Mammary microvascular endothelial cell (primary cell): ENCODE measurements around the gene RAD51D. TPM values are rescaled to one million over a fixed set of nuclear protein-coding genes. Genes with fewer than 3 reads are reported as not detected.

Source experiments
- total RNA-seq: library from RNA; depleted of rRNA; stranded (reverse); fragments of >200 nt; gene quantifications from 2 replicates; pipeline ENCODE4 v1.2.3, GENCODE V29; 2015

Gene RAD51D
- total RNA-seq, result 10.5 and 16.7 TPM in 2 replicates

DNA sequence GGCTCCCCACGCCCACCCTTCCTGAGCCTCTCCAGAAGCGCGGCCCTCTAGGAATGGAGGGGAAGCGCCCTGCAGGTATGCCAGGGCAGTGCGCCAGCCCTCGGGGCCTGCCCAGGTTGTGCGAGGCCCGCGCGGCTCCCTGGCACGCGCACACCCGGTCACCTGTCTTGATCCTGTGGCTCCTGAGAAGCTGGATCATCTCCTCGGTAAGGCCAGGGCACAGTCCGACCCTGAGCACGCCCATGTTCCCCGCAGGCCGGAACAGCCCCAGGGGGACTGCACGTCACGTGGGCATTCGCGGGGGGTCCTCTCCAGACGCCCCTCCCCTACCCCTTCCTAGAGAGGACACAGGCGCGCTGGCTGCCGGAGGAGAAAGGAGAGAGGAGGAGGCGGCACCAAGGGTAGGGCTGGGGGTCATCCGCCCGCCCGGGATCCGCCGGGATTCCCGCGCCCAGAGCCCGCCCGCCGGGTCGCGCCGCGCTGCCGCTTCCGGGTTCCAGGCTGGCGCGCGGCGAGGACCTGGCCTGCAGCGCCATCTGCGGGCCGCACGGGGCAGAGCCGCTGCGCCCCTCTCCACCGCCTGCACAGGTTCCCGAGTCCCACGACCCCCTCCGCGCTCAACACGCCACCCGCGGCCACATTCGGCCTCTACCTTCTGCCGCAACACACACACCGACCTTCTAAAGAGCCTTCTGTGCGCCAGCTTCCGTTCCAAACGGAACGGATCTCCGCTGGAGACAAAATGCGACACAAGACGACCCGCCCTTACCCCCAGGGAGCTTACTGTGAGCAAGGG lies at the start of gene RAD51D:
Gene RAD51D (minus strand): TSS at position 491 of the 796 bp plus-strand sequence. CDS start 247 bp downstream, at position 244.

DNA sequence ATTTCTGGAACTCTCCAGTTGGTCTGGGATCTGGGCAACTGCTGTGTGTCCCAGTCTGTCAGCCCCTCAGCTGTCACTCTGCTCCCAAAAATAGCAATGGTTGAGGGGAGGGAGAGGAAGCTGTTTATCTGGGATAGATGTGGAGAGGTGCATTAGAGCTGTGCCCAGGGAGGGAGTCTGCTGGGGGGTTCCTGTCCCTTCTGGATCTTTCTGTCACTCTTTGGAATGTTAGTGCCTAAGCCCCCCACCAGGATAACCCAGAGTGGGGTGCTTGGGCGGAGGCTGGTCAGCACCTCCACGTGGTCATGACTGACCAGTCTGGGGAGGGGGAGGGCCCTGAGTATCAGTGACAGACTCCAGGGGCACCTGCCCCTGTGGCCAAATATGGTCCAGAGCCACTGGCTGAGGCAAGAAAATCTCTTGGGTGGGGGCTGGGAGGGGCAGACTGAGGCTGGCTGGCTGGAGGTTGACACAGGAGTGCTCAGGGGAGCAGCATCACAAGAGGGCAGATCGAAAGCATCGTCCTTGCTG lies 27.8 kb upstream of the RAD51D start, which contains the start of gene UNC45B:
Gene UNC45B (plus strand): TSS at position 443 of the 531 bp plus-strand sequence. CDS start 447 bp downstream, outside the sequence.

DNA sequence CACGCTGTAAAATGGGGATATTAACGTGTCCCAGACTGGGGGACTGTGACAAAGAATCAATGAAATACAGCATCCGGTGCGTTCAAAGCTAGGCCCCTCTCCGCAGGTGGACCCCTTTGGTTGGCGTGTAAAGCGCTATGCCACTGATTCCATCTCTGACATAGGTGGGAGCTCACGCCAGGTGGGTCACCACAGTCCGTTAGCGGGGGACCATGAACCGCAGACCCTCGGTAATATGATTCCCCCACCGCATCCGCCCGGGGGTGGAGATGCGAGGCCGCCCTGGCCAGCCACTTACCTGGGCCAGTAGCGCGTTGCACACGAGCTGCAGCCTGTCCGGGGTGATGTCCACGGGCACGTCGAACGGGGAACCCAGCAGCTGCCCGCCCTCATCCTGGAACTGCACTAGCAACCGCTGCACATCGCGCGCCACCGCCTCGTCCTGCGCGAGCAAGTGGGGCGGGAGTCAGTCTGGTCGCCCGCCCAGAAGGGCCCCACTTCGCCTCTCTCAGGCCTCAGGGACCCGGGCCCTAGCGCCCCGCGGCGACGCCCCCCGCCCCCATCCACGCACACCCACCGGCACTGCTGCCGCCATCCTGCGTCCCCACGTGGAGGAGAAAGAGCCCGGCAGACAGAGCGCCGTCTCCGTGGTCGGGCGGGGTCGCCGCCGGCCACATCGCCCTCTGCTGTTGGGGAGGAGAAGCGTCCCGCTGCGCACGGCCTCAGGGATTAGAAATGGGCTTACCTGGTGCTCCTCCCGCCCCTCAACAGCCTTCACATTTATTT lies 22.2 kb upstream of the RAD51D start, which contains the start of gene NLE1:
Gene NLE1 (minus strand): TSS at position 623 of the 786 bp plus-strand sequence. CDS start 28 bp downstream, at position 595.

DNA sequence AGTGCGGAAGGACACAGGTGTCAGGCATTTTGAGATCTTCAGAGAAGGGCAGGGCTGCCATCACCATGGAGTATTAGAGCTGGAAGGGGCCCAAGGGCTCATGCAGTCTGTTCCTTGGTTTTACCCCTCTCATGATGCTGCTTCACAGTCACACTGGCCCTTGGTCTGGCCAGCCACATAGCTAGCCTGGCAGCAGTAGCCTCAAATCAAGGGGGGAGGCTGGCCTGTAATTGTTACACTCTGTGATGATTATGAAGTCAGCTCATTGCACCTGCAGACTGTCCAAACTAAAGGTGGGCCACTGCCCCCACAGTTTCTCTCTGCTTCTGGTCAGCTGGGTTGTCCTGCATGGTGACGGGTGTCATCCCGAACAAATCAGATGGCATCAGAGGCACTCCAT lies 1.7 kb upstream of the RAD51D start, which contains the start of gene FNDC8:
Gene FNDC8 (plus strand): TSS at position 301 of the 400 bp plus-strand sequence. CDS start 79 bp downstream, at position 380.

DNA sequence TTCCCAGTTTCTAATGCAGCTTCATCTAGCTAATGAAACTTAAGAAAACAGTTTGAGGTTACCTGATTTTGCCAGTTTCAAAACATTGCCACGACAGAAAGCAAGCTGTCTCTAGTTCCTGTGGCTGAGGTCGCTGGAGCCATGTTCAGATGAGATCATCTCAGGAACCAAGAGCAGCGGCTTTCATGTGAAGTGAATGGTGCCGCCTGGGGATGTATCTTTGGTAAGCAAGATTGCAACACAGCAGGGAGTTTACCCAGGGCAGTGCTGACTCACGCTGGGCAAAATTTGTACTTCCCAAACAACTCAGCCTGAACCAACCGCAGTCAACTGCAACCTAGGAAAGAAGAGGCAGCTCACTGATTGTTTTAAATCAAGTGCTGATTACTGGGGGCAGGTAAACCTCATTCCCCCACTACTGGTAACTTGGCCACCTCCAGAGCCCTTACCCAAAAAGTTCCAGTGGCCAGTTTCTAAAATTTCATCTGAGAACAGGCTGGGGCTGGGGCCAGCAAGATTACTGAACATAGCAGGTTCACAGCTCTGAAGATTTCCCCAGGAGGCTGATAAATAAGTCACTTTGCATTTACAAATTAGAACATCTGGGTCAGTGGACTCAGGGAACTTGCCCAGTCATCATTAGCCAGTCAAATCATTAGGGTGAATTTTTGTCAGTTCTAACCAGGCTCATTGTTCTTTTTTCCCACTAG lies 56.0 kb downstream of the RAD51D start, which contains the start of gene RFFL:
Gene RFFL (minus strand): TSS at position 194 of the 710 bp plus-strand sequence. CDS start 37,154 bp downstream, outside the sequence.

Other genes starting within 250 kb of the RAD51D start
- gene CCT6B, start 158.4 kb downstream of the RAD51D start, total RNA-seq, result 0.84 TPM in 1 of 2 replicates, not detected in the other
- gene ZNF830, start 158.3 kb downstream of the RAD51D start, total RNA-seq, result 7.1 and 7.3 TPM in 2 replicates
- gene LIG3, start 139.3 kb downstream of the RAD51D start, total RNA-seq, result 18.3 and 24.4 TPM in 2 replicates
- 12.9 and 14.9 TPM in 2 replicates for gene RFFL, start 56.2 kb downstream of the RAD51D start, total RNA-seq
- not detected in 2 replicates for gene FNDC8, start 1.8 kb upstream of the RAD51D start, total RNA-seq
- 17.6 and 22.4 TPM in 2 replicates for gene NLE1, start 22.4 kb upstream of the RAD51D start, total RNA-seq
- not detected in 2 replicates for gene UNC45B, start 28.0 kb upstream of the RAD51D start, total RNA-seq
- gene SLC35G3, start 74.5 kb upstream of the RAD51D start, total RNA-seq, result not detected in 2 replicates
- 21.4 and 22.6 TPM in 2 replicates for gene SLFN5, start 123.2 kb upstream of the RAD51D start, total RNA-seq